ENCODE data around the gene LECT2.

Gene LECT2

DNA sequence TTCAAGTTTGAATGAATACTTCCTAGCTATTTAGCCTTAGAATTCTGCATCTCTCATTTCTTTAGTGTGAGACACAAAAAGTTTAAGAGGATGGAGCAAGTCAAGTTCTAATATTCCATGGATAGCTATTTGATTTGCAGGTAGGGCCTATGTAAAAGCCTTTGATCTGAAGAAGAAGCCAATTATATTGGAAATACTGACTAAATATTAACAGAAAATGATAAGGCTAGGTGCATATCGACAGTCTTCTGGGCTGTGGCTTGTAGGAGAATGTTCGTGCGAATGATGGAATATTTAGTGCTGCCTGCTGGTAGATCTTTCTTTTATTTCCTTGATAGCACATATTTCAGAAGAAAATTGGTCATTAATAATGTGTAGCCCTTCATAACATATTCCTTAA is at the start of gene LECT2:
LECT2 (minus strand) TSS at position 85 of the 400 bp plus-strand sequence. CDS start 150 bp downstream, outside the sequence.
- DNase-seq (ENCODE audit: low spot score) = no peak

DNA sequence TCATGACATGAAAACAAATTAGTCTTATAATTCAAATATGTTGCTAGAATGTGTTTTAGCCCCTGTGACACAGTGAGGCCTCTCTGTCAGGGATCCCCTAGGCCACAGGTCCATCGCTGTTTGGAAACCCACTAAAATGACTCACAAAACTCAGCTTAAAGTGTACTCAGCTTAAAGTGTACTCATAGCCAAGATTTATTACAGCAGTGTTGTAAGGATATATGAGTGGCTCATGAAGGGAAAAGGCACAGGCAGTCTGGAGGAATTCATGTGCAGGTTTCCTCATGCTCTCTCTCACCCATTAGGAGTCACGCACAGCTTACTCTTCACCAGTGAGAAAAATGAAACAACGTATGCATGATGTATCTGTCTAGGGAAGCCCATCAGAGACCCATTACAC is 49.7 kb upstream of the LECT2 start:
- DNase-seq (ENCODE audit: low spot score) = no peak

DNA sequence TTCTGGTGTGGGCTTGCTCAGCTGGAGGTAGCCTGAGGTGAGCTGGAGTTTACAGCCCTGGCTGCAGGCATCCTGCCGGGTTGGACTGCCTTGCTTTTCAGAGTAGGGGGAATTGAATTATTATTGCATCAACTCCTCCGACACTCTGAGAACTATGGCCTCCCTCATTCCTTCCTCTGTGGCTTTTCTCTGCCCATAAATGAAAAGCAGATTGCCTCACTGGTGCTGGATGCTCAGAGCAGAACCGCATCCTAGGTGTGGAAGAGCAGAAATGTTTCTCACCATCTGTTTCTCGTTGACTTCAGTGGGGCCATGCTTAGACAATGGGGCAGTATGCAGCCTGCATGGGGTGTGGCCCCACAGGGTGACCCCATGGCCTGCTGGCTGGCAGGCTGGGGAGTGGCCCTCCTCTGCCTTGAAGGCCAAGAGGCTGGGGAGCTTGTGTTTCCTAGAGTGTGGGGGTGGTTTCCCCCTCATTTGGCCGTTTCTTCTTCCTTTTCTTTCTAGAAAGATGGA is 46.7 kb upstream of the LECT2 start:
- DNase-seq (ENCODE audit: low spot score) = no peak

DNA sequence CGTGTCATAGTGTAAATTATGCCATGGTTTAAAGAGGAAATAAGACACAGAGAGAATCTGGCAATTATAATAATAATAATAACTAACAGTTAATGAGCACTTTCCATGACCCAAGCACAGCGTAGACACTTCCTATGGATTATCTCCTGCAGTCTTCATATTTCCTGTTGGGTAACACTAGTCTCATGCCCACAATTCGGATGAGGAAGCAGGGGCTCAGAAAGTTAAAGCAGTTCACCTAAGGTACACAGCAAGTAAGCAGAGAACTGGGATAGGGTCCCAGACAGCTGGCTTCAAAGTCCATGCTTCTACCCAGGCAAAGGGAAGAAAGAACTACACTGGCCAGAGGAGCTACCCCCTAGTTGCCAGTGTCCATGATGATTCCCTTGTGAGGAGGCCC is 46.1 kb upstream of the LECT2 start:
- no peak for DNase-seq (ENCODE audit: low spot score)

DNA sequence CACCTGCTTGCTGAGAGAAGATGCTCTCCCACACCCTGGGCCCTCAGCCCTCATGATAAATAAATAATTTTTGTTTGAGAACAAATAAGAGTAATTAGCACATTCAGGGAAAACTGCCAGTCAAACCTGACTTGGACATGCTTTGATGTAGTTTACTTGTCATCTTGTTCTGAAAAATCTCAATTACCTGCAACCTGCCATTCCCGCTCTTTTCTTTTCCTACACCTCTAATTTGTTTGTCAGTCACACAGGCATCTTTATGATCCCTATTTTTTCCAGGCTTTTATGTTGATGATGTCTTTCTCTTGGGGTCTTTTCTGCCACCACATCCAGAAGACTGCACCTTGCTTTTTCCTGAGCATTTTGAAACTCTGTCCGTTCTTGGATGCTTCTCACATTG is 45.4 kb upstream of the LECT2 start:
- no peak for DNase-seq (ENCODE audit: low spot score)

DNA sequence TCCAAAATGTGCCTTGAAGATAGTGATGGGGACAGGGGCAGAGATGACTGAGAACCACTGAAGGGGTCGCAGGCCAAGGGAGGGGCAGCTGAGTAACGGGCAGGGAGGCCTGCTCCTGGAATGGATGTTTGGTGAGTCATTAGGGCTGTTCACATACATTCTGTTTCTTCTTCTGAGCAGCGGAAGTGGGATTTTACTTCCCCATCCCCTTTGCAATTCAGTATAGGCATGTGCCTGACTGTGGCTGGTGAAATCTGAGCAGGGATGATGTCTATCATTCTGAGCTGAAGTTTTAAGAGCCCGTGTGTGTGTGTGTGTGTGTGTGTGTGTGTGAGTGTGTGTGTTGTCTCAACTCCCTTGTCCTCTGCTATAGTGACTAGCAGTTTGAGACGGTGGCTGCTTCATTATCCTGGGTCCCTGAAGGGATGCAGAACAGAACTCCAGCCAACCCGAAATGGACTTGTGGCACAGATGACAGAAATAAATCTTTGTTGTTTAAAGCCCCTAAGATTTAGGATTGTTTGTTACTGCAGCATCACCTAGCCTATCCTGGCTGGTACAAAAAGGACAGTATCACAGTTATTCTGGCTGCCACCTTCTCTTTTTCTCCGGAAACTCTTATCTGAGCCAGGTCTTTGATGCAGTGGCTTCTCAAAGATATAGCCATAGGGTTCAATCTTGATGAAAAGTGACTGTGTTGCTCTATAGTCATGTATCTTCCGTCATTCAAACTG is 44.8 kb upstream of the LECT2 start:
- no peak for DNase-seq (ENCODE audit: low spot score)

DNA sequence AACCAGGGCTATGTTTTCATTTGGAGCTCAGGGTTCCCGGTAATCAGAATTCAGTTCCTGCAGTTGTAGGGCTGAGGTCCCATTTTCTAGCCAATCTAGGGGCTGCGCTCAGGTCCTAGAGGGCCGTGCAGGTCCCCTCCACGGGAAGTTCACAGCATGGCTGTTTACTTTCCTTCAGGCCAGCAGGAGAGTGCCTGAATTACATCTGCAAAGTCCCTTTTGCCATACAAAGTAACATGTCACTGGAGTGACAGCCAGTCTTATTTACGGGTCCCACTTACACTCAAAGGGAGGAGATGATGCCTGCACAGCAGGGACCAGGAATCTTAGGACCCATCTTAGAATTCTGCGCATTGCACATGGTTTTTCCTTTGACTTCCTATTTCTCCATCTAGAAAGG is 44.1 kb upstream of the LECT2 start:
- no peak for DNase-seq (ENCODE audit: low spot score)

DNA sequence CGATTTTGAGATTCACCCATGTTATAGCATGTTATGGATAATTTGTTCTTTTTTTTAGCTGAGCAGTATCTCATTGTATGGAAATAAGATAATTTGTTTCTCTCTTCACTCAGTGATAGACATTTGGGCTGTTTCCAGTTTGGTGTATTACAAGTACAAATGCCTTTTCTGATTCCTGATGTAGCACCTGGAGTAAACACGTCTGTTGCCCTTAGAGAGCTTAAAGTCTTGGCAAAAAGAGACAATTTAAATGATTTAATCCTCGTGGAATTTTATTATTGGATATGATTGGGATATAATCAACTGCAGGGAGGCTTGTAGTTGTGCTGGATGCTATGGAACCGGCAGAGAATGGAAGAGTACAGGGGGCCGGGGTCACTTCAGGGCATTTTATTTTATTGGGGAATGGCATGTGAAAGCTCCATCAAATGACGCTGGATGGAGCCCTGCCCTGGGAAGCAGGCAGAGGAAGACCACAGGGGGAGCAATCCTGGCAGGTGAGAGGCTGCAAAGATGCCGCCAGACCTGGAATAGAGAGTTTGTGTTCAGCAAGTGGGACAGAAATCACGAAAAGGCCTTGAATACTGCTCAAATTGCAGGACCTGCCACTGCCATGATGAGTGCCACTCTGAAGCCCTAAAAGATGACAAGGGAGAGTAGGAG is 43.0 kb upstream of the LECT2 start:
- no peak for DNase-seq (ENCODE audit: low spot score)

DNA sequence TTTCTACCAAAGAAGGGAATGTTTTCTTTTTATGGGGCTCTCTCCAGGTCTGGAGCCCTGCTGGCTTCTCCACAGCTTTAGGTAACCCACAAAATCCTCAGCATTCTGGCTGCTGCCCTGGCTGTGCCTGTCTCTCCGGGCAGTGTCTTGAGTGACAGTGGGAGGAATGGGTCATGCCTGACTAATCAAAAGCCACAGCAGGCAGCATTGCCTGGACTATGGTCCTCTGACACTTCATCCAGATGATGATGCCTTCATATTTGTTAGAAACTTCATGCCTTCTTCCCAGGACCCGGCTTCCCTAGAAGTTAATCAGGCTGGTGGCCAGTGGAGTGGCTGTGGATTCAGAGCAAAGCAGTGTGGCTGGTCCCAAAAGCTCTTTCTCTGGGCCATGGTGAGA is 41.8 kb upstream of the LECT2 start:
- DNase-seq (ENCODE audit: low spot score) = no peak

DNA sequence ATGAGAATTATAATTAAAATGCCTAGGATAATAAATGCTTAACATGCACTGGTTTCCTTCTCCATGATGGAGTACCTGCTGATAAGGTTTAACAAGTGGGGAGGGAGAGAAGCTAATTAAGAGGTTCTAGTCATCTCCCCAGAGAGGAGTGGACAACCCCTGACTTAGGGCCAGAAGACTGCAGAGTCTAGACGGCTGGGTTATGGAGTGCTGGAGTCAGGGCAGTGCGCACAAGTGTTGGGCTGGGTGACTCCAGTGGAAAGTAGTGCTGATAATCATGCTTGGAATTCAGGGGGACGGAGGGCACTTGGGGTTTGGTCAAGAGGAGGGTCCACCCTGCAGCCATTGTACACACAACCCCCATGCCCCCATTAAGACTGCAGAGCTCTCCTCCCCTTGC is 41.2 kb upstream of the LECT2 start:
- DNase-seq (ENCODE audit: low spot score) = no peak

DNA sequence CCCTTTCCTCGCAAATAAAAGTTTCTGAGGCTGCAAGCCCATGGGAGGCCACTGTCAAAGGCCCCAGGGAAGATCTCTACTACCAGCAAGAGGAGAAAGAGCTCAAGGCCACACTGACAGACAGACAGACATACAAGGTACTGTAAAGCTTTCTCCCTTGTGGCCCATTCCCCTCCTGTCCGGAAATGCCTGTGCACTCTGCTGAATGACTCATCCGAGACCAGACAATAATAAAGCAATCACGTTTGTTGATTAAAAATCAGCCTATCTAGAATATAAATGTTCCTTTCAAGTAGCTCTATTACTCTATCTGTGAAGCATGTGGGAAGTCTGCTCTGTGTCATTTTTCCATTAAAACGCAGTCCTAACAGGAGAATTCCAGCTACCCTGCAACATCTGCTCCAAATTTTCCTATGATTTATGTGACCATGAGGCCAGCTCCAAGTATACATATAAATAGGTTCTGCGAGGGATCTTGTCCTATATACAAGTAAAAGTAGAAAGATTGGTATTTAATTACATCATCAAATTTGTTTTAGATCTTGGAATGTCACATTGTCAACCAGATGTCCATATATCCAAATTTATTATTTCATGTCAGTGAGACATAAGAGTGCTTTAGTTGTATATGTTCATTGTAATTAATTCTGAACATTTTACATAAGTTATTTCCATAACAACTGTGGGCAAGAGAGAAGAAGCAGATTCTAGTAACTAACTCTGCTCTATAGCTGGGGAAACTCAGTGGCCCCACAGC is 39.3 kb upstream of the LECT2 start:
- no peak for DNase-seq (ENCODE audit: low spot score)

DNA sequence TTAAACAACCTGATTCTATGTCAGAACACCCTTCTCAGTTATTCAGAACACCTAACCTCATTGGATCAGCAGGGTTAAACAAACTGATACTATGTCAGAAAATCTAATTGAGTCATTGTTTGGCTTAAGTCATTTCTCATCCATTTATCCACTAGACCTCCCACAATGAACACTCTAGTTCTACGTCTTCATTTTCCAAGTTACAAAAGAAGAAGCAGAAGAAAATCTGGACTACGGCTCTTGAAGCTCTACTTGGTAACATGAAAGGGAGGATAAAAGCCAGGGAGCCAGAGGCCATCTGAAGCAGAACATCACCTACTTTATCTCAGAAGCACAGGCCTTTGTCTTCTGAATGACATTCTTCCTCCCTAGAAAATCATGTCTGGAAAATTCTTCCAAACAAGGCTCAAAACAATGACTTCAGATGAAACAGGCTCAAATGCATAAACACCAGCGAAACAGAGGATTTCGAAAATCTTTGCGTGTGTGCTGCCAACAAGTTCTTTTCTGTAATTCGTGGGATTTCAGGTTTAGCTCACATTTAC is 38.6 kb upstream of the LECT2 start:
- DNase-seq (ENCODE audit: low spot score) = no peak

DNA sequence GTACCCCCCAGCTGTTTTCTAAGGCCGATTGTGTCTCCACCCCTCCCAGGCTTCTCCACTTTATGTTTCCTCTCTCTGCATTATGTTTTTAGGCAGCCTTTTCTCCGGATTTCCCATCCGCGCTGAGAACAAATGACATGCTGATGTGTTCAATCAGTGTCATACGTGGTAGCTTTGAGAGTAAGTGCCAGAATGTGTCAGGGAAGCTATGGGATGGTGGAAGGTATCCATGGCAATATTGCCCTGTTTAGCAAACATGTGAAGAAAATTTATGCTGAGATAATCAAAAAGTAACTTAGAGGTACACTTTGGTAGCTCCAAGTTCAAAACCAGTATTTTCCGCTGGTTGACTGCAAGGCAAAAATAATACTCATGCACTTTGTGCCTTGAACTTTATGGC is 36.6 kb upstream of the LECT2 start:
- no peak for DNase-seq (ENCODE audit: low spot score)

DNA sequence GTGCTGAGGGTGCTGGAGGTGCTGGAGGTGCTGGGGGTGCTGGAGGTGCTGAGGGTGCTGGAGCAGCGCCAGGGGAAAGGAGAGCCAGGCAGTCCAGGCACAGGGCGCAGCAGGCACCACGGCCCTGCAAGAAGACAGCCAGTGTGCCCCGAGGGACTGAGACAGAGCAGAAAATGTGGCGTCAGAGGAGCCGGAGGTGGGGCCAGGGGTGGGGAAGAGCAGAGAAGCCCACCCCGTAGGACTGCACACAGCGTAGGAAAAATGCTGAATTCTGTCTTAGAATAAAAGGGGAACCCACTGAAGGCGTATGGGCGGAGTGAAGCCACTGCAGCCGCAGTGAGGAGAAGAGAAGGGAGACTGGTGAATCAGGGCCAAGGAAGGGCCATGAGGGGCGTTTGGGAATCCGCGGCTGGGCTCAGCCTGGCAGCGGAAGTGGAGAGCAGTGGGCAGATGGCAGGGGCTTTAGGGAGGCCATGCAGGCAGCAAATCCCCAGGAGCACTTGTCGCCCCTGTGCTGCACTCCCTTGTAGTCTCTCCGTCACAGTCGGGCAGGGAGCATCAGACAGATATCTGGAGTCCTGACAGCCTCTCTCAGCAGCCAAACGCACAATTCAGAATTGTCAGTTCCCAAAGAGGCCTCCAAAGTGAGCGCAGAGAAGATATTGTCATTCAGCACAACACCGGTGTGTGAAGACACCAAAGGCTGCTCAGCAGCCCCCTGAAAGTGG is 35.9 kb upstream of the LECT2 start:
- no peak for DNase-seq (ENCODE audit: low spot score)

DNA sequence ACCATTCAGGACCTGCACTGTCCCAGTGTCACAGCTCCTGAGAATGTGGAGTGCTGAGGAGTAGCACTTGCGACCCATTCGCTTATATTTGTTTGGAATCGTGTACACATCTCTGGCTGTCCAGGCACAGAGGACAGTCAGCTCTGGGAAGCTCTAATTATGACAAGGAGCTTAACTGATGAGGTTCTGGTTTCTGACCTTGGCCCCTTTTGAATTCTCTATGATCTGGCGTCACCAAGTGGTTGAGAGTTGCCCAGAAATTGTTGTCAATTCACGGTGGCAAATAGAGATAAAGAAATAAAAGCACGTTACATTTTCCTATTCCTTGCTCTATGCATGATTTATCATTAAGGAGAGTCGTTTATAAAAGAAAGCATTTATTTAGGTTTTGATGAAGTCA is 34.9 kb upstream of the LECT2 start:
- no peak for DNase-seq (ENCODE audit: low spot score)

DNA sequence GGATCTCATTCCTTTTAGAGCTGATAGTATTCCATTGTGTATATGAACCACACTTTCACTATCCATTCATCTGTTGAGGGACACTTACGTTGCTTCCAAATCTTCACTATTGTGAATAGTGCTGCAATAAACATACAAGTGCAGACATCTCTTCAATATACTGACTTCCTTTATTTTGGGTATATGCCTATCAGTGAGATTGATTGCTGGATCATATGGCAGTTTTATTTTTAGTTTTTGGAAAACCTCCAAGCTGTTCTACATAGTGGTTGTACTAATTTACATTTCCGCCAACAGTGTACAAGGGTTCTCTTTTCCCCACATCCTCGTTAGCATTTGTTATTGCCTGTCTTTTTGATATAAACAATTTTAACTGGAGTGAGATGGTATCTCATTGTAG is 33.8 kb upstream of the LECT2 start:
- DNase-seq (ENCODE audit: low spot score) = no peak

DNA sequence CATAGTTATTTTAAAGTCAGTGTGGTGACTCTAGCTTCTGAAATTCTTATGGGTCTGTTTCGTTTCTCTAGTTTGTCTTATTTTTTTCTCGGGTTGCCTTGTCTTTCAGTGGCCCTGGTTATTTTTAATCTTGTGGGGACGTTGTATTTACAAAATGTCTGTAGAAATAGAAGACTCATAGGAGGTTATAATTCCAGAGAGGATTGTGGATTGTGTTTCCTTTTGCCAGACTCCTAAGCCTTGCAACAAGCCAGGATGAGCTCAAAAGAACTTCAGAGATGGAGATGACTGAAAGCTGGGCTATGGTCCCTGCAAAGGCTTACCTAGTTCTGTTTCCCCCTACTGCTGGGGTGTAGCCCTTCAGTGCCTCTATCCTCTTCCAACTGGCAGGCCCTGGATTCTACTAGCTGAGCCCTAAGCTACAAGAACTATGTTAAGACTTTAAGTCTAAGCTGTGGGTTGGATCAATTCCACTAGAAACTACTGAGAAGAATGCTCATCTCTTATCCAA is 32.2 kb upstream of the LECT2 start:
- DNase-seq (ENCODE audit: low spot score) = no peak

DNA sequence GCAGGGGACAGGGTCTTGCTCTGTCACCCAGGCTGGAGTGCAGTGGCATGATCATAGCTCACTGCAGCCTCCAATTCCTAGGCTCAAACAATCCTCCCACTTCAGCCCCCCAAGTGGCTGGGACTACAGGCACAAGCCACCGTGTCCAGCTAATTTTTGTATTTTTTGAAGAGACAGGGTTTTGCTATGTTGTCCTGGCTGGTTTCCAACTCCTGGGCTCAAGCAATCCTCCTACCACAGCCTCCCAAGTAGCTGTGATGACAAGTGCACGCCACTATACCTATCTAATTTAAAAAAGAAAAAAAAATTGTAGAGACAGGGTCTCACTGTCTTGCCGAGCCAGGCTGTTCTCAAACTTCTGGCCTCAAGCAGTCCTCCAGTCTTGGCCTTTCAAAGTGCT is 31.6 kb upstream of the LECT2 start:
- no peak for DNase-seq (ENCODE audit: low spot score)

DNA sequence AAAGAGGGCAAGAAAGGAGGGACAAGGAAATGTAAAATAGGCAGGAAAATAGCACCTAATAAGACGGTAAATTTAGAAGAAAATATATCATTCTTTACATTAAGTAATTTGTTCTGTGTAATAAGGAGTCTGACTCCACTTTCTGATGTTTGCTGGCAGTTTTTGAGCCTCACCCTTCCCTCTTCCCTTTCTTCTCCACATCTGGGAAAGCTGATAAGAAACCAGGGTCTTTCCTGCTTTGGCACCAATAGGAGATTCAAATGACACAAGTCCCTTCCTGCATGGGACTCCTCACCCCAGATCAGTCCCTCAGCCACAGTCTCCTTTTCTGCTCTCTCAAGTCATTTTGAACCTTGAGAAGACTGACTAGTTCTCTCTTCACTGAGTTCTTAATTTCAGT is 31.2 kb upstream of the LECT2 start:
- no peak for DNase-seq (ENCODE audit: low spot score)

DNA sequence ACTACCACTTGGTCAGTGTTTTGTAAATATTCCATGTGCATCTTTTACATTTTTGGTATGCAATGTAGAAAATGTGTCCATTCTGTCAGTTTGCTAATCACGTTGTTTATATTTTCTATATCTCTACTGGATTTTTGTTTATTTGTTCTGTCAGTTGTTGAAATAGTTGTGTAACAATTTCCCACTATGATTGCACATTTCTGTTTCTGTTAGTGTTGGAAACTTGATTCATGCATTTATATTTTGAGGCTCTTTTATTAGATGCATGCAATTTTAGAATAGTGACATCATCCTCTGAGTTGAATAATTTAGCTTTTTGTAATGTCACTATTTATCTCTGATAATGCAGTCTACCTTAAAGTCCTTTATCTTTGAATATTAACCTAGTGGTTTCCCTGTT is 25.8 kb upstream of the LECT2 start:
- no peak for DNase-seq (ENCODE audit: low spot score)

DNA sequence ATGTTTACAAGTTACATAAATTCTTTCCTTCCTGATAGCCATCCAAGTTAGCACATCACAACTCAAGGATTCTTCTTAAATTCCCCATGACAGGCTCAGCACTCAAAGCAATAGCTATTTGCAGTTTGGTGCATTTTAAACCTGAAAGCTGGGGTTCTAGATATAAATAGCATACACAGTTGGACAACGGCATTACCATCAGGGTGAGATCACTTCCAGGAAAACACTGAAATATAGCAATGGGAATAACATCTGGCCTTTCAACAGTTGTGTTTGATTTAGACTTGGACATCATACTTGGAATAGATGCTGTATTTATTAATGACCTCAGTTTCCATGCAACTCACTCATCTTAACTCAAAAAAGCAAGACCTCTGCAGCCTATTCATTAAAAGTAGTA is 24.7 kb upstream of the LECT2 start:
- no peak for DNase-seq (ENCODE audit: low spot score)

DNA sequence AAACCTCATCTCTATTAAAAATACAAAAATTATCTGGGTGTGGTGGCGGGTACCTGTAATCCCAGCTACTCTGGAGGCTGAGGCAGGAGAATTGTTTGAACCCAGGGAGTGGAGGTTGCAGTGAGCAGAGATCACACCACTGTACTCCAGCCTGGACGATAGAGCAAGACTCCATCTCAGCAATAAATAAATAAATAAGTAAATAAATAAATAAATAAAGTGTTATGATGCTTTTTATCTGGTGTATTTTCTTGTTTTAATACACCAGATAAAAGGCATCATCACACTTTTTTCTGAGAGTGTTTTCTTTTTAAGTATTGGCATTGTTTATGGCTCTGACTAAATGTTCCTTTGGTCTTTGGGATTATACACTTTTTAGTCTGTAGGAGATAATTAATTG is 24.2 kb upstream of the LECT2 start:
- DNase-seq (ENCODE audit: low spot score) = no peak

Data from CD4-positive, alpha-beta T cell treated with Interleukin-6 at 100 ng/mL for 8 hours (primary cell).